HG03469 (cell line): Measurements from ENCODE around the gene PDLIM3.
A peak's percentile ranks its signal among the peaks of the same experiment; 100 is the strongest.
"Not testable (repeated sequence)": the region's sequence is repeated elsewhere in the genome, so short reads cannot be mapped to it uniquely, and the experiment has no call there.

Source experiments
- ATAC-seq: cut with Tn5 transposase; IDR thresholded peaks from one replicate; pipeline ENCODE4 v1.9.1; 2021; ENCODE audit warnings: mild to moderate bottlenecking, moderate library complexity, moderate number of reproducible peaks; ENCODE audit not compliant: unreplicated experiment

PDLIM3 gene

DNA sequence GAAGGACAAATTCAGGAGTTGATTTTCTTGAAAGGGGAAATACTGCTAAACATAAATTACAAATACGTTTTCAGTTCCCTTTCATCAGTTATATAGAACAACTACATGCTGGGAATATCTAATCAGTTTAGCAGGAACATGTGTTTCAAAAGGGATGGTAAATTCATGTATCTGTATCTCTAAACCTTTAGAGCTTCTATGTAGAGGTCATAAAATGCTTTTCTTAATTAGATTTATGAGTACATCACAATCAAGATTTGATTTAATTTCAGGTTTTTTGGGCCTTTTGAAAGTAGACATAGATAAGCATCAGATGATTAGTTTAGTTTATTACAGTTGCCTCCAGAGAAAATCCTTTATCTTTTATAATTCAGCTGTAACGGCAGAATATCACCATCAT lies 12.9 kb downstream of the PDLIM3 start:
- no peak for ATAC-seq

GRCh38 chr4:185520119-185520518 lies 15.2 kb downstream of the PDLIM3 start:
- no peak for ATAC-seq

- ATAC-seq = no peak
Observed at GRCh38 chr4:185518494-185518893, 16.8 kb downstream of the PDLIM3 start.

DNA sequence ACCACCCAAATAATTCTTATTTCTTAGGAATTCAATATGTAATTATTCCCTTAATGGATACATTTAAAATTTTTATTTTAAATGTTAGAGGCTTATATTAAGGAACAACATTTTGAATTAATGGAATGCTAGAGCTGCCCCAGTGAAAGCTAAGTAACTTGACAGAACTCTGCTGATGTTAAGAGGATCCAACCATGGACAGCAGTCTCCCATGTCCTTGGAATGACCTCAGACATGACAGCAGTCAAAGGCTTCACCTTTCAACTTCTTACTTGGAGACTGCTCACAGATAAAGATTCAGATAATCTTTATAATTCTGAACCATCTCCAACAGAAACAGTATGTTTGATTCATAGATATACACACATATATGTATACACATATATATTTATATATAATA lies 17.2 kb downstream of the PDLIM3 start:
- ATAC-seq = no peak

GRCh38 chr4:185515248-185515647 lies 20.1 kb downstream of the PDLIM3 start:
- no peak for ATAC-seq

- no peak for ATAC-seq
Observed at GRCh38 chr4:185514182-185514697, 21.1 kb downstream of the PDLIM3 start.

DNA sequence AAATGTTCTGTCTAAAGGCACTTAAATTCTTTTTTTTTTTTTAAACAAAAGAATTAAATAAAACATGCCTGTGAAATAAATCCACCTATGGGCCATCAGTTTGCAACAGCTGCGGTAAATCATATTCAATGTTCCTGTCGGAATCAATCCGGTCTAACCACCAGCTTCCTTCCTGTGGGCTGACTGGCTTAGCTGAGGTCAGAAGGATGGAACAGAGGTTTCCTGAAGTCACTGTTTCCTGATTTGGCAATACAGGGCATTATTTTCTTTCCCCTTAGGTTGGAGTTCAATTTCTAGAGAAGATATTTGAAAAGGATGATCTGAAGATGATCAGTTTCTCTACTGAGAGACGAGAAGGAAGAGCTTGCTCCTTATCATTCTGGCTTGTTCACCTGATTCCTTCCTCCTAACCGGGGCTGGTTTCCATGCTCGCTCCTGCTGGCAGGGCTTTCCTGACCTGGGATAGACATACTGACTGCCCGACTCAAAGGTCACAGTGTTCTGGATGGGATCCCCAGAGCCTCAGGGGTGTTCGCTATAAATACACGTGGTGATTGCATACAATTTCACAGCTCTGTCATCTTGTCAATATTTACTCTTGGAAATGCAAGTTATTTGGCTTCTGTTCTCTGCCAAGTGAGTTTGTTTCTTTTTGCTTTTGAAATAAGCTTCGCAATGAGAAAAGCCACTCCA lies 21.7 kb downstream of the PDLIM3 start:
- no peak for ATAC-seq

- no peak for ATAC-seq
Observed at GRCh38 chr4:185512516-185512915, 22.8 kb downstream of the PDLIM3 start.

DNA sequence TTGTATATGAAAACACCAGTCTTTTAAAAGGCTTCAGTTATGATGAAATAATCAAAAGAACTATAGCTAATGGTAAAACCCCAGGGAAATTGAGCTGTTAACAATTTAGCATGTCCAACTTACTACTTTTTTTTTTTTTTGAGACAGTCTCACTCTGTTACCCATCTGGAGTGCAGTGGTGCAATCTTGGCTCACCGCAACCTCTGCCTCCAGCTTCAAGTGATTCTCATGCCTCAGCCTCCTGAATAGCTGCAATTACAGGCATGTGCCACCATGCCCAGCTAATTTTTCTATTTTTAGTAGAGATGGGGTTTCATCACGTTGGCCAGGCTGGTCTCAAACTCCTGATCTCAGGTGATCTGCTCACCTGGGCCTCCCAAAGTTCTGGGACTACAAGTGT lies 24.1 kb downstream of the PDLIM3 start:
- not testable (repeated sequence) for ATAC-seq

- ATAC-seq = no peak
Observed at GRCh38 chr4:185510806-185511205, 24.5 kb downstream of the PDLIM3 start.

DNA sequence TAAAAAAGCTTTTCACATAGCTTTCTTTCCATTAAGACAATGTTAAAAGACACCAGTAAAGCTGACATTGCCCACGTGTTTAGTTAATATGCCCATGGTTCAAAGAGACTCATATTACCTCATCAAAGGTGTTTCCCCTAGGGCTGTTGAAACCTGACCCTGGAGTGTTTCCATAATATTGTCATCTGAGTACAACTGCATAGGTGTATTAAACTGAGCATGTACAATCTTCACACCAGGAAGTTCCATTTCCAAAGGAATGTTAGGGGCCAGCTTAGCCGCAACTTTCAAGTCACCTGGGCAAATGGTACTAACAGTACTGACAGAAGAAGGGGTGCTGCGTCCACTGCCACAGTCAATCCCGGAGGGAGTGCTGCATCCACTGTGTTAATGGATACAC lies 27.1 kb downstream of the PDLIM3 start:
- ATAC-seq = no peak

GRCh38 chr4:185506422-185506821 lies 28.9 kb downstream of the PDLIM3 start:
- ATAC-seq = no peak

- ATAC-seq = no peak
Observed at GRCh38 chr4:185504098-185505047, 30.9 kb downstream of the PDLIM3 start.

DNA sequence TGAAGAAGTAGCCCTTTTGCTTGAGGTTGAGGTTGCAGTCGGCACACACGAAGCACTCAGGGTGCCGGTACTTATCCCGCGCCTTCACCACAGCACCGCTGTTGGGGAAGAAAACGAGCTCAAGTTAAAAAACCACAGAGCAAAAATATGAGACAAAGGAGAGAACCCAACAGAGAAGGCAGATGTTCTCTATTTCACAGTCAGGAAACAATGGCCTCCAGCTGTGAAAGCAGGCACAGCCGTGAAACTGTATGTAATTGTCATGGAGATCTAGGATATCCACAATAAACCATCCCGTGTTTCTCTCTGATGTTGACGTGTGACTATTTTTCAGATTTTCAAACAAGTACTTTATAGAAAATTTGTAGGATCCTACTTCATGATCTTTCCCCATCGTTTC lies 32.9 kb downstream of the PDLIM3 start:
- ATAC-seq = no peak

DNA sequence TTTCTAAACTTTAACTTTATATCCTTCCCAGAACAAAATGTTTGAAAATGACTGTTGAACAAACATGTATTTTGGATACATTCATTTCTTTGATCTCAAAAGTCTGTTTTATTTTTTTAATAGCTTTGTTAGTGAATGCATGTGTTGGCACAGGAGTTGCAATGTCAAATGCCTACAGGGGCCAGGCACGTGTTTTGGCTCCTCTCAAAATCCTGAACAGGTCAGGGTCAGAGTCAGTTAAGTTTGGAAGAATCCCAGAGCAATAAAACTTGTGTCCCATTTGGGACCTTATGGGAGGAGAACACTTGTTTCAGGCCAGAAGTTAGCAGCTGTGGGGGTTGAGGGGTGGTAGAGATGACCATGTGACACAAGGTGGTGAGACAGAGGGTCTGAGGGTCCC lies 34.7 kb downstream of the PDLIM3 start:
- no peak for ATAC-seq

- ATAC-seq = no peak
Observed at GRCh38 chr4:185500035-185500434, 35.3 kb downstream of the PDLIM3 start.

DNA sequence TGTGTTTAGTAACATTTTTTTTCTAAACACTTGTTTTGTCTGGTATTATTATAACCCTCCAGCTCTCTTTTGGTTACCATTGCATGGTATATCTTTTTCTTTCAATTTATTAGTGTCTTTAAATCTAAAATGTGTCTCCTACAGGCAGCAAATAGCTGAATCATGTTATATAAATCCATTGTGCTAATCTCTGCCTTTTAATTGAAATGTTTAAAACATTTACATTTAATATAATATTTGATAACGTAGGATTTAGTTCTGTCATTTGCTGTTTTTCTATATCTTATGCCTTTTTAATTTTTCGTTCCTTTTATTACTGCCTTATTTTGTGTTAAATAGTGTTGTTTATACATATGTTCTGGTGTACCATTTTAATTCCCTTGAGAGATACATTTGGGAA lies 46.7 kb downstream of the PDLIM3 start:
- ATAC-seq = no peak

- no peak for ATAC-seq
Observed at GRCh38 chr4:185481401-185481800, 53.9 kb downstream of the PDLIM3 start.

DNA sequence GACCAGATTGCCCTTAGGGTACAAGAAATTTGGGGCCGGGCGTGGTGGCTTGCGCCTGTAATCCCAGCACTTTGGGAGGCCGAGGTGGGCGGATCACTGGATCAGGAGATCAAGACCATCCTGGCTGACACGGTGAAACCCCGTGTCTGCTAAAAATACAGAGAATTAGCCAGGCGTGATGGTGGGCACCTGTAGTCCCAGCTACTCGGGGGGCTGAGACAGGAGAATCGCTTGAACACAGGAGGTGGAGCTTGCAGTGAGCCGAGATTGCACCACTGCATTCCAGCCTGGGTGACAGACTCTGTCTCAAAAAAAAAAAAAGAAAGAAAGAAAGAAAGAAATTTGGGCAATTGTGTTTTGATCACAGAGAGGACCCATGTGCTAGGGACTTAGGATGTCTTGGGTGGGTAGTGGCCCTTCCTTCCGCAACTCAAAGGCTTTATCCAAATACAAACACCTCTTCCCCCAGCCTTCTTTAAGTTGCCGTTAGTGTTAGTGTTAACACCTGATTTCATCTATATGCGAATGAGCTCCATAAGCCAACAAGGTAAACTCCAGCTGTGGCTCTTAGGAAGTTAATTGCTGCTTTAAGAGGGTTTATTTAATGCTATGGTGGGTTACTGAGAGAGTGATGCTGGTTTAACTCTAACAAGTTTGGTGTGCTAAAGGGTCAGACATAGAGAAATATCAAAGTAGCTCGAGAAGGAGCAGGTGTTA lies 55.1 kb downstream of the PDLIM3 start:
- no peak for ATAC-seq

DNA sequence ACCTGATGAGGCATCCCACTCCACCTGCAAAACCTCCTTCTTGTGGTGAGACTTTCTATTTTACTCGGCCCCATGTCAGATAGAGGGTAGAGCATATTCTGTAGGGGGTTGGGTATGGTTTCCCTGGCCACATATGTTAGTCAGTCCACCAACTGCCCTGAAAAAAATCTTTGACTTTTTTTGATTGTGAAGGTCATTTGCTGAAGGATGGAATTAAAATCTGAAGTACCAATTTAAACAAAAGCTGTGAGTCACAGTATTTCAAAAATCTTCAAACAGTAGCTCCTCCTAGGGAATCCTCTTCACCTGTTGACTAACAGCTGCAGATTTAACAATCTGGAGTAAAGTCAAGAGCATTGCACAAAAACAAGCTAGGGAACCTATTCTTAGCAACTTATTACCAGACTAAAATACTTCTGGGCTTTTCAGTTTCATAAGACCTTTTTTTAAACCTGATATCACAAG lies 55.8 kb downstream of the PDLIM3 start:
- ATAC-seq = peak; percentile 91

- ATAC-seq = no peak
Observed at GRCh38 chr4:185473247-185473646, 62.1 kb downstream of the PDLIM3 start.
